ENCODE results near the gene TUFT1. TPM values are rescaled to one million over a fixed set of nuclear protein-coding genes. Genes with fewer than 3 reads are reported as not detected.
A peak's percentile ranks its signal among the peaks of the same experiment; 100 is the strongest.

Gene TUFT1
- total and polyA plus RNA-seq, 2 of the 4 experiments (the other 2 are of a cell fraction): 21.2 to 30.3 TPM

- TF ChIP-seq POLR2A (IDR thresholded peaks at IDR 0.05; ENCODE audit: low read depth, low read length) (no peak), NFE2L2 (IDR thresholded peaks at IDR 0.05; ENCODE audit: low read depth, low read length) (no peak), RAD21 (IDR thresholded peaks at IDR 0.05; ENCODE audit: low read length) (no peak), USF2 (IDR thresholded peaks at IDR 0.05; ENCODE audit: low read depth, low read length) (no peak), CHD1 (IDR thresholded peaks at IDR 0.05; ENCODE audit: low read depth, low read length) (no peak), SMC3 (IDR thresholded peaks at IDR 0.05; ENCODE audit: low read depth, low read length) (no peak), RCOR1 (IDR thresholded peaks at IDR 0.05; ENCODE audit: insufficient replicate concordance, low read length) (no peak)
- ChIA-PET POLR2A (ENCODE audit: unreplicated experiment) (no interaction called here), CTCF (no interaction called here)
- Histone ChIP-seq H3K4ac (ENCODE audit: low read depth, low read length) (no peak overlapping the region), H3K27ac (ENCODE audit: insufficient read depth, low read length) (no peak overlapping the region), H2BK15ac (ENCODE audit: low read depth, low read length) (no peak overlapping the region), H3K18ac (ENCODE audit: low read depth, low read length) (no peak overlapping the region), H4K91ac (ENCODE audit: insufficient read depth, low read depth, low read length) (no peak overlapping the region), H2BK120ac (ENCODE audit: low read depth, low read length) (0 out of 2 replicates have a peak overlapping the region, but pooled peaks have one; percentile 0), H2AK9ac (replicated peaks; ENCODE audit: low read depth, low read length, poor library complexity) (no peak overlapping the region), H3K4me3 (ENCODE audit: insufficient read depth, low read depth, low read length) (no peak overlapping the region), H4K20me1 (ENCODE audit: insufficient read depth, low read length) (no peaks in the 10 kb centered on the region), H2AK5ac (ENCODE audit: low read depth, low read length) (no peak overlapping the region), H3K56ac (ENCODE audit: extremely low read depth, insufficient read depth, low read length) (no peak overlapping the region), H4K8ac (ENCODE audit: low read depth in 2 of 2, low read length in 2 of 2) (no peak overlapping the region), H2AFZ (replicated peaks; ENCODE audit: low read length, poor library complexity) (no peak overlapping the region), H2BK5ac (ENCODE audit: low read depth, low read length, poor library complexity, severe bottlenecking) (no peak overlapping the region), H3K9ac (ENCODE audit: low read depth, low read length) (no peak overlapping the region), H3K4me2 (ENCODE audit: low read depth, low read length) (no peak overlapping the region), H2BK20ac (ENCODE audit: low read depth, low read length) (no peak overlapping the region), H3K4me1 (ENCODE audit: control insufficient read depth, insufficient read depth, low read length) (peaks cover 7% of the 10 kb centered on the region), H3K23ac (ENCODE audit: low read depth, low read length) (no peak overlapping the region), H3K9me1 (ENCODE audit: insufficient read depth, low read length) (peaks cover 9% of the 10 kb centered on the region; the same call in 1 of the 2 replicates), H3K9me3 (ENCODE audit: control insufficient read depth, insufficient read depth, low read length) (no peaks in the 10 kb centered on the region), H3K27me3 (ENCODE audit: control insufficient read depth, insufficient read depth, low read length) (no peaks in the 10 kb centered on the region), H3K79me1 (ENCODE audit: low read depth in 1 of 2, low read length in 2 of 2) (peaks cover 0 to 5% of the 10 kb centered on the region in 2 experiments; a peak in 1 of 4 replicates), H3K14ac (replicated peaks; ENCODE audit: low read depth, low read length) (no peak overlapping the region), H3K36me3 (ENCODE audit: control insufficient read depth, insufficient read depth, low read length) (no peaks in the 10 kb centered on the region), H4K5ac (ENCODE audit: low read depth, low read length) (no peak overlapping the region)
- intact Hi-C loops (cut with micrococcal nuclease) (no loop called here), dilution Hi-C loops (cut with HindIII; ENCODE audit: low sequenced_read_pairs, unreplicated experiment) (no loop called here), in situ Hi-C loops (cut with MboI; ENCODE audit: low sequenced_read_pairs) (no loop called here)
- ATAC-seq (ENCODE audit: low read depth) (no peak), DNase-seq (no peak)
- BruUV-seq (replicated peaks): no TSS peak
- 83% methylated on average over 2 of the region's 3 CpGs; no CpG with 5 or more reads in 1 of the 2 experiments for WGBS, 2 experiments (ENCODE audit: extremely low coverage in 2 of 2, insufficient read length in 1 of 2)
These were observed 66.7 kb downstream of the TUFT1 start for GRCh38 chr1:151606857-151607256.
